HG03097 (cell line): ENCODE measurements around the gene ADCY4.
"Not testable (repeated sequence)": the region's sequence is repeated elsewhere in the genome, so short reads cannot be mapped to it uniquely, and the experiment has no call there.

Experiments
- ATAC-seq: cut with Tn5 transposase; IDR thresholded peaks from one replicate; pipeline ENCODE4 v1.9.1; 2021; ENCODE audit not compliant: unreplicated experiment, low FRiP score

ADCY4 gene

GRCh38 chr14:24334431-24335291 lies at the start of gene ADCY4:
Gene ADCY4, minus strand, starts transcription at chr14:24335071. Its CDS starts 419 bp downstream, at chr14:24334652.
- no peak for ATAC-seq

- no peak for ATAC-seq
These were observed 49.3 kb upstream of the ADCY4 start for GRCh38 chr14:24384169-24384568.

- ATAC-seq: no peak
These were observed 47.1 kb upstream of the ADCY4 start for GRCh38 chr14:24382064-24382371.

- no peak for ATAC-seq
These were observed 46.6 kb upstream of the ADCY4 start for GRCh38 chr14:24381363-24382063.

- no peak for ATAC-seq
These were observed 45.2 kb upstream of the ADCY4 start for GRCh38 chr14:24379907-24380730.

GRCh38 chr14:24378981-24379906 lies 44.4 kb upstream of the ADCY4 start:
- no peak for ATAC-seq

- ATAC-seq: no peak
These were observed 43.5 kb upstream of the ADCY4 start for GRCh38 chr14:24378327-24378726.

GRCh38 chr14:24377657-24378056 lies 42.8 kb upstream of the ADCY4 start:
- ATAC-seq: no peak

GRCh38 chr14:24377126-24377525 lies 42.3 kb upstream of the ADCY4 start:
- ATAC-seq: no peak

- ATAC-seq: no peak
These were observed 41.7 kb upstream of the ADCY4 start for GRCh38 chr14:24376448-24377070.

GRCh38 chr14:24372701-24373416 lies 38.0 kb upstream of the ADCY4 start:
- no peak for ATAC-seq

GRCh38 chr14:24371605-24372004 lies 36.7 kb upstream of the ADCY4 start:
- not testable (repeated sequence) for ATAC-seq

- ATAC-seq: no peak
These were observed 35.9 kb upstream of the ADCY4 start for GRCh38 chr14:24370748-24371147.

- no peak for ATAC-seq
These were observed 35.2 kb upstream of the ADCY4 start for GRCh38 chr14:24369907-24370687.

GRCh38 chr14:24369463-24369862 lies 34.6 kb upstream of the ADCY4 start:
- ATAC-seq: no peak

- ATAC-seq: no peak
These were observed 33.8 kb upstream of the ADCY4 start for GRCh38 chr14:24368562-24369252.

GRCh38 chr14:24368212-24368561 lies 33.3 kb upstream of the ADCY4 start:
- no peak for ATAC-seq
